Left forelimb (tissue), 1 donor: ENCODE data around the gene ACAT2.
"Not testable (repeated sequence)": the region's sequence is repeated elsewhere in the genome, so short reads cannot be mapped to it uniquely, and the experiment has no call there.

Experiments
- DNase-seq: peaks from one replicate; pipeline ENCODE4 v3.0.0-alpha.2; 2018; ENCODE audit warnings: low spot score

ACAT2 gene

DNA sequence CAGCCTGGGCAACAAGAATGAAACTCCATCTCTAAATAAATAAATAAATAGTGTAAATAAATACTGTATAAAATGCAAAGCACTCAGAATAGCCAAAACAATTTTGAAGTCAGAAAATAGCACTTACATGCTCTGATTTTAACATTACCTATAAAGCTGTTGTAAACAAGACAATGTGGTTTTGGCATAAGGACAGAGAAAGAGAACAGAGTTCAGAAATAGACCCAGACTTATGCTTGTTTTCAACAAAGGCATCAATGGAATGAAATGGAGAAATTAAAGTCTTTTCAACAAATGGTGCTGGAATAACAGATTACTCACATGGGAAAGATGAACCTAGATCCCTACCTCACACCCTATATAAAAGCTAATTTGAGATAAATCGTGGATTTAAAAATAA, 10.4 kb downstream of the ACAT2 start:
- DNase-seq = no peak

DNA sequence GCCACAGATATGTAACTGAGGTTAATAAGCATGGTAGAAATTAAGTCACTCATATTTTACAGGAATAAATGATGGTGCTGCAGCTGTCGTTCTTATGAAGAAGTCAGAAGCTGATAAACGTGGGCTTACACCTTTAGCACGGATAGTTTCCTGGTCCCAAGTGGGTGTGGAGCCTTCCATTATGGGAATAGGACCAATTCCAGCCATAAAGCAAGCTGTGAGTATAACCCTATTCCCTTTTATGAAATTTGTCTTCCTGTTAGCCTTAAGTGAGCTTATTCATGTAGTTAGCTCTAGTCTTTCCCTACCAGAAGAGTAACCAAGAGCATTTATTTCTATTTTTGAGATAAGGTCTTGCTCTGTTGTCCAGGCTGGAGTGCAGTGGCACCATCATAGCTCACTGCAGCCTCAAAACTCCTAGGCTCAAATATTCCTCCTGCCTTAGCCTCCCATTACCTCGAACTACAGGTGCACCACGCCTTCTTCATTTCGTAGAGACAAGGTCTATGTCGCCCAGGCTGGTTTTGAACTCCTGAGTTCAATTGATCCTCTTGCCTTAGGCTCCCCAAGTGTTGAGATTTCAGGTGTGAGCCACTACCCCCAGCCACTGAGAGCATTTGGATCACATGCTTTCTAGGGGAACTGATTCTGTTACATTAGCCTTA, 15.5 kb downstream of the ACAT2 start:
- DNase-seq = no peak

DNA sequence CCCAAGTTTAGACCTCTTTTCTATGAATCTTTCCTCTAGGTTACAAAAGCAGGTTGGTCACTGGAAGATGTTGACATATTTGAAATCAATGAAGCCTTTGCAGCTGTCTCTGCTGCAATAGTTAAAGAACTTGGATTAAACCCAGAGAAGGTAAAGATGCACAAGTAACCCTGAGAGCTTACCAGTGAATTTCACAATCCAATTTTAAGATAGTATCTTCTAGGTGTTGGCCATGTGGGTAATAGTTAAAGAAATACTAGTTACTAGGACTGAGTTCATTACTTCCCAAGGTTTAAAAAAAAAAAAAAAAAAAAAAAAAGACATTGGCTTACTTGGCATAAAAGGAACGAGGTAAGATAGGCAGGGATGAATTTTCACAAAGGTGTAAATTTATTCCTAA, 16.3 kb downstream of the ACAT2 start:
- no peak for DNase-seq

DNA sequence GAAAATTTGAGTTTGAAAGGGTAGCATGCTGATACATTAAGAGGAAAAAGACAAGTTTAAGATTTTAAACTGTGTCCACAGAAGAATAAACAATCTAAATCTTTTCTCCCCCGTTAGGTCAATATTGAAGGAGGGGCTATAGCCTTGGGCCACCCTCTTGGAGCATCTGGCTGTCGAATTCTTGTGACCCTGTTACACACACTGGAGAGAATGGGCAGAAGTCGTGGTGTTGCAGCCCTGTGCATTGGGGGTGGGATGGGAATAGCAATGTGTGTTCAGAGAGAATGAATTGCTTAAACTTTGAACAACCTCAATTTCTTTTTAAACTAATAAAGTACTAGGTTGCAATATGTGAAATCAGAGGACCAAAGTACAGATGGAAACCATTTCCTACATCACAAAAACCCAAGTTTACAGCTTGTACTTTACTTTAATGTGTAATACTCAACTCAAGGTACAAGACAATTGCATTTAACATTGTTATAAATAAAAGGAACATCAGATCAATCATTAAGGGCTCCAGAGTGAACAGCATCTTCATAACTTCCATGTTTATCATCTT, 16.8 kb downstream of the ACAT2 start:
- no peak for DNase-seq

DNA sequence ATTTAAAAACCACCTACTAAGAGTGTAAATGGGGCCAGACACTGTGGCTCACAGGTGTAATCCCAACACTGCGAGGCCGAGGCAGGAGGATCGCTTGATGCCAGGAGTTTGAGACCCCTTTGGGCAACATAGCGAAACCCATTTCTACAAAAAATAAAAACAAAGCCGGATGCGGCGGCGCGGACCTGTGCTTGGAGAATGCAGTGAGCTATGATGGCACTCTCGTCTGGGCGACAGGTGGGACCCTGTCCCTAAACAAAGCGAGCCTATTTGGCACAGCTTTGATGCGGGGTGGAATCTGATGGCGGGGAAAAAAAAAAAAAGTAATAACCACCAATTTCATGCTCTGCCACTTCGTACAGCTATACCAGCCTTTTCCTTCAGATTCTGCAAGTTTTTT, 26.4 kb downstream of the ACAT2 start:
- DNase-seq = no peak

DNA sequence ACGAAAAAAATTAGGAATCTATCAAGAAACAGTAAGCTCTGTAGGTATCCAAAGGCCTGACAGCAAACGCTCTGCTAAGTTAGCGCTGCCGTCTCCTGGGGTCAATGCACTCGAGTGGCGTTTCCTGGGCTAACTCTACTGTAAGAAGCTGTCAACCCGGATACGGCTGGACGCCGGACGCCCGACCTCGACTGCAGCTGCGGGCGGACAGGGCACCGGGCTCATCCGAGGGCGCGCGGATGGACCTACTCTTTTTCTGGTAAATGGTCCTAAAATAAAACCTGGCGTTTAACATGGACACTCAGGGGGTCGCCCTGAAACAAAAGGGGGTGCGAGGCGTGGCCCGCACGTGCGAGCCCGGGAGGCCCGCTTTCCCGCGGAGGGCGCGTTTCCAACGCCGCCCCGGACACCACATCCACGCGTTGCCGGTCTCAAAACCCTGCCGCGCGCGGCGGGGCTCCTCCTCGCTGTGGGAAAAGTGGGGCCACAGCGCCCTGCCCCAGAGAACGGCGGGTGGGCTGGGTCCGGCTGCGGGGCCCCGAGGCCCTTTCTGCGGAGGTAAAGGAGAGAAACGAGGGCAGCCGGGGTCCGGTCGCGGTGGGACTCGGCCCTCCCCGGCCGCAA, 27.0 kb downstream of the ACAT2 start:
- no peak for DNase-seq

DNA sequence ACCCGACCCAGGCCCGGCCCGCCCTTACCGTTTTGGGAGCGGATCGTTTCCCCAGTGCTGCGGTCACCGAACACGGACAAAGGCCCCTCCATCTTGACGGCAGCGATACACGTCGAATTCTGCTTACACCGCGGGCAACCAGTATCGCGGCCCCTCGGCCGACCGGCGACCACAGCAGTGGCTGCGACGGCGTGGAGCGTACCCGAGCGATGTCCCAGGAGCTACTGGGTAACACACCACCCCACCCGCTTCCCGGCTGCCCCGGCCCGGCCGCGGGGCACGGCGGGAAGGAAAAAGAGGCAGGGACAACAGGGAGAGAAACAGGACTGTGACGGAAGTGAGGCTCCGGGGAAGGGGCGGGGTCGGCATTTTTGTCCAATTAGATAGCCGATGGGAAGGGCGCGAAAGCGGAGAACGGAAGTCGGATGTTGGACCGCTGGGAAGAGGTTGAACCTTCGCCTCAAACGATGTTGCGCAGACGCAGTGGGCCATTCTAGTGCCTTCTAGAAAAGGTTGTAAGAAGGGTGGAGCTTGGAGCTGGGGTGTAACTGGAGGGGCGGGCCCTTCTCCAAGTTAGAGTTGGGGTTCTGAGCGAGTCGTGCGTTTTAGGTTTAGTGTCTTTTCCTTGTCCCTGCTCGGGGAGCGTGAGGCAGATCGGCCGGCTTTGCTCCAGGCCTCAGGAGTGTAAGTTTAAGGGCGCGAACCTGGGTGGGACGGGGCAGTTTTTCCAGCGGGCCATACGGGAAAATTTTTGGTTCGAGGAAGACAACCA, 27.7 kb downstream of the ACAT2 start, which contains the start of gene TCP1:
Gene TCP1, minus strand, starts transcription at position 226 of the 772 bp plus-strand sequence. Its CDS starts 134 bp downstream, at position 92.
- DNase-seq = peak; percentile 99

DNA sequence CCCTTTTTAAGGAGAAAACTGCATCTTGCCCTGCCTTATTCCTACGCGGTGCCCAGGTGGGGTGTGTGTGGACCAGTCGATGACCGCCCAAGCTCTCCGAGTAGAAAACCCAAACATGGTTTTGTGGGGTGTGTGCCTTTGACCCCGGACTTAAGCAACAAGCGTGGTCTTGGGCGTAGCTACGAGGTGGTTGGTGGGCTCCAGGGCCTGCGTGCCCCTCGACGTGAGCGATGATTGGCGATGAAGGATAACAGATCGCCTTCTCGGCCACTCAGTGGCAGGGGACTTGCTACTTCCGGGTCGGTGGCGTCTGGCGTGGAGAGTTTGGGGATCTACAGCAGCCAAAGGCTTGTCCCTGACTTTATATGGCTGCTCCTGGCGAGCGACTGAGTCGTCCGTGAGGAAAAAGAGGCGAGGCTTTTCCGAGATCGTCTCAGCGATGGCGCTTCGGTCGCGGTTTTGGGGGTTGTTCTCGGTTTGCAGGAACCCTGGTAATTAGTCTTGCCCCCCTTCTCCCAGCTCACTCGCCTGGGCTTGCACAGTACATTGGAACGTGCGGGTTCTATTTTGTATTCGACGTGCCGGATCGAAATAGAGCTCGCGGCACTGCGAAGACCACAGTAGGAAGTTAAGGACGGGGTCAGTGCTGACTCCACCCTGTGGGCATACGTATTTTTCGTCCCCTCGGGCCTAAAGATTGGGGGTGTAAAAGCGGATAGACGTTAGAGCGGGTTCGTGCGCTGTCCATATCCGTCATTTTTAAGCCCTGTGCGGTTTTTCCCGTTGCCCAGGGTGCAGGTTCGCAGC, 28.5 kb downstream of the ACAT2 start, which contains the start of gene MRPL18:
Gene MRPL18, plus strand, starts transcription at position 319 of the 807 bp plus-strand sequence. Its CDS starts 121 bp downstream, at position 440.
- peak; percentile 95 for DNase-seq

DNA sequence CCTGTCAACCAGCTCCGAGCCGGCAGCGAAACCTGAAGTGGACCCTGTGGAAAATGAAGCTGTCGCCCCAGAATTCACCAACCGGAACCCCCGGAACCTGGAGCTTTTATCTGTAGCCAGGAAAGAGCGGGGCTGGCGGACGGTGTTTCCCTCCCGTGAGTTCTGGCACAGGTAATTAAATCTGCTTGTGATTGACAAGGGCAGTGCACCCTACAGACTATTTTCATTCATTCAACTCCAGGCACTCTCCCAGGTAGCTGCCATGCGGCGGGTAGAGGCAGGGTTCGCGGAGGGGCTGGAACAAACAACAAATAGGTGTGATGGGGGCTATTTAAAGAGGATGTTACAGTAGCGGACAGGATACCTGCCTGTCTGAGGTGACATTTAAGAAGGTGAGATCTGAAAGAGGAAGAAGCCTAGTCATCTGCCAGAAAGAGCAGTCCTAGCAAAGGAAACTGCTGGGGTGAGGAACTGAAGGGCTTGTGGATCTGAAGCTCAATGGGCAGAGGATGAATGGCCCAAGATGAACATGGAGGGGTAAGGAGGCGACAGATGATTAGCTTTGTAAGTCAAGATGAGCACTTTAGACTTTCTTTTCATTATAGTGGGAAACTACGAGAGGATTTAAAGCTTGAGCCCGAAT, 29.2 kb downstream of the ACAT2 start:
- DNase-seq = no peak

DNA sequence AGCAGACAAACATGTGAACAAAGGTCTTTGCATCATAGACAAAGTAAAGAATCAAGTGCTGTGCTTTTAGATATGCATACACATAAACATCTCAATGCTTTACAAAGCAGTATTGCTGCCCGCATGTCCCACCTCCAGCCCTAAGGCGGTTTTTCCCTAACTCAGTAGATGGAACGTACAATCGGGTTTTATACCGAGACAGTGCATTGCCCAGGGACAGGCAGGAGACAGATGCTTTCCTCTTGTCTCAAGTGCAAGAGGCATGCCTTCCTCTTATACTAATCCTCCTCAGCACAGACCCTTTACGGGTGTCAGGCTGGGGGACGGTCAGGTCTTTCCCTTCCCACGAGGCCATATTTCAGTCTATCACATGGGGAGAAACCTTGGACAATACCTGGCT, 33.1 kb downstream of the ACAT2 start:
- not testable (repeated sequence) for DNase-seq

DNA sequence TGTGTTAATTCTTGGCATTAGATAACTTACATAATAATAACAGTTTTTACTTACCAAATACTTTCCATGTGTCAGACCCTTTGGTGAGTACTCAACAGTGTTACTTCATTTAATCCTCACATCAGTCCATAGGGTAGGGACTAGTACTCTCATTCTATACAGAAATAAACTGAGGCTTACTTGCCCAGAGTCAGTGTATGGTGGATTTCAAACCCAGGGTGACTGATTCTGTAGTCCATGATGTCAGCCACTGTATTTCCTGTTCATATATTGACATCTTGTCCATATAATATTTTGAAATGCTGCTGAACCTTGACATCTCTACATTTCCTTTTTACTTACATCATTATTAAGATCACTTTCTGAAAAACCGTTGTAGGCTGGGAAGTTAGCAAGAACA, 35.7 kb downstream of the ACAT2 start:
- DNase-seq = no peak

DNA sequence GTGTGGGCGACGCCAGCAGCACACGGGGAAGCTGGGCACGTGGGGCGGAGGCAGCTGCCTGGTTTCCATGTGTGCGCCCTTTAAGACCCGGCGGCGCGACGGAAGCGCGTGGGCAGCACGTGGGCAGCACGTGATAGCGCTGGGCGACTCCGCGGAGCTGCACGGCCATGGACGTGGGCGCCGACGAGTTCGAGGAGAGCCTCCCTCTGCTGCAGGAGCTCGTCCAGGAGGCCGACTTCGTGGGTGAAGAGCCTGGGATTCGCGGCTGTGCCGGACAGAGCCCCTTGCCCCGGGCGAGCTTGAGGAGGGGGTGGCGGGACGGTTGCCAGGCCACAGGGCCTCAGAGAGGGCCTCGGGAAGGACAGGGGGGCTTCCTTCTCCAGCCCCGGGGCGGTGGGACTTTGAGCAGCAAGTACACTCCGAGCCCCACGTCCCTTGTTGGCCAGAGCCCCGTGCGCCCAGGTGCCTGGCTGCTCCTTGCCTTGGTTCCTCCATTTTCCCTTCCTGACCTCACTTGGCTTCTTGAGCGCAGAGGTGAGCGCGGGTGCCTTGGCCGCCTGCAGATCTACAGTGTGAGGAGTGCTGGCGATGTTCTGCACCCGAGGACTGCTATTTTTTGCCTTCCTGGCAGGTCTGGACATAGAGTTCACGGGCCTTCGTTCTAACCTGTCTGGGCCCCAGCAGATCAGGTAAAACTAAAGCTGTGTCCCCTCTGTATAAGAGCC, 38.5 kb downstream of the ACAT2 start, which contains the start of gene PNLDC1:
Gene PNLDC1, plus strand, starts transcription at position 136 of the 725 bp plus-strand sequence. Its CDS starts 32 bp downstream, at position 168.
- DNase-seq = no peak

DNA sequence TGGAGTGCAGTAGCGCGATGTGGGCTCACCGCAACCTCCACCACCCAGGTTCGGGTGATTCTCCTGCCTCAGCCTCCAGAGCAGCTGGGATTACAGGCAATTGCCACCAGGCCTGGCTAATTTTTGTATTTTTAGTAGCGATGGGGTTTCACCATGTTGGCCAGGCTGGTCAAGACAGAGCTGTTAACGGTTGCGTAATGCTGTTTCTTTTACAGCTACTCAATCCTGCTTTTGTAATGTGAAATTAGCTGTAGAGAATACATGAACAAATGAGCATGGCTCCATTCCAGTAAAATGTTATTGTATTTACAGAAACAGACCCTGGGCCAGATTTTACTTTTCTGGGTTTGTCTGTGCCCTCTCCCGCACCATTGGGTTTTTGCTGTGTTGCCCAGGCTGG, 40.1 kb downstream of the ACAT2 start:
- DNase-seq = no peak

DNA sequence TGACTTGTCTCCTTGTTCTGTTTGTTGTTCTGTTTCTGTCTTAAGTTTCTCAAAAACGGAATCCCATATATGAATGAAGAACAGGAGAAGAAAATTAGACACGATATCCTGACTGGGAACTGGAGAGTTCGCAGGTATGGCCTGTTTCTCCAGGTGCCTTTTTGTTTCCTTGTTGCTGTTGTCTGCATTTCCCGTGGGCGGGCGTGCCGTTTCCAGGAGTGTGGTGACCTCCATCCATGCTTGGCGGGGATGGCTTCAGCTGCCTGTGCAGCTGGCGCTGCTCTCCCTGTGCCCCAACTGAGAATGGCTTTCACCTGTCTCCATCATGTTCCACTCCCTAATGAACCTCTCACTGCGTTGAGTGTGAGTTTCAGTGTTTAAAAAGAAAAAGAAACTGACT, 42.7 kb downstream of the ACAT2 start:
- no peak for DNase-seq

DNA sequence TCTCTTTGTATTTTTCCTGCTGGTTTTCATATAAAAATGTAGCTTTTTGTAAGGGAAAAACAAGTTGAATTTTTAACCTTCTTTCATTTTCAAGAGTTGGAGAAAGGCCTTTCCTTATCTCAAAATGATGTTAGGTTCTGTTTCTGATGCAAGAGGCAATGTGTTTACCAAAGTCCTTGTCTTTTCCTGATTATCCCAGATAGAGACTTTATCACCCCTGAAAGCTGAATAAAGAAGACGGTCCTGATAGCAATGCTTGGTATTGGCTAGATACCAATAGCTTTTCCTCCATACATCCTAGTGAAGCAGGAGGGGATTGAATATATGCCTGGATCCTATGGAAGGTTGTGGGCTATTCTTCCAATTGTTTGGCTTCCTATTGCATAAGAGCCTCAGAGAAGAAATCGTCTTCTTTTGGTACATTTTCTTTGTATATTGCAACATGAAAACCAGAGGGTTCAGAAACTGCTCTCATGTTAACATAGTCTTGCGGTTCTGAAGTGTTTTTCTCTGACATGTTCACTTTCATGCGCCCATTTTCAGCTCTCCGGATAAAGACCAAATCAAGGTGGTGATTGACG, 43.7 kb downstream of the ACAT2 start:
- DNase-seq = no peak

DNA sequence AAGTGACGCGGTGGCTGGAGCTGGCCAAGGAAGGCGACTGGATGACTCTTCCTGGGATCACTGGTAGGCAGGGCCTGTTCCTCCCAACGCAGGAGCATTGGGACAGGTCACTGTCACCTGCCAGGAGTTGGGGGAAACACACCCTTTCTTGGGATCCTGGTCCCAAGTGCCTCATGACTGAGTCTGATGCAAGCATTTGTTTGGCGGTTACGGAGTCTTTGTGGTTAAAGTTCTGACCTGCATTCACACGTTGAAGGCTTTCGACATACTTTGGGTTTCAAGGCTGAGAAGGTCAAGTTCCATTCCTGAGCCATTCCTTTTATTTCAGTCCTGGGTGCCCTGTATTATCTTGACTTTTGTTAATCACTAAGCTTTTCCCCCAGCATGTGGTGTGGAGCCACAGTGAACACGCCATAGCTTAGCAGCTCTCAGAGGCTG, 44.2 kb downstream of the ACAT2 start:
- DNase-seq = no peak

DNA sequence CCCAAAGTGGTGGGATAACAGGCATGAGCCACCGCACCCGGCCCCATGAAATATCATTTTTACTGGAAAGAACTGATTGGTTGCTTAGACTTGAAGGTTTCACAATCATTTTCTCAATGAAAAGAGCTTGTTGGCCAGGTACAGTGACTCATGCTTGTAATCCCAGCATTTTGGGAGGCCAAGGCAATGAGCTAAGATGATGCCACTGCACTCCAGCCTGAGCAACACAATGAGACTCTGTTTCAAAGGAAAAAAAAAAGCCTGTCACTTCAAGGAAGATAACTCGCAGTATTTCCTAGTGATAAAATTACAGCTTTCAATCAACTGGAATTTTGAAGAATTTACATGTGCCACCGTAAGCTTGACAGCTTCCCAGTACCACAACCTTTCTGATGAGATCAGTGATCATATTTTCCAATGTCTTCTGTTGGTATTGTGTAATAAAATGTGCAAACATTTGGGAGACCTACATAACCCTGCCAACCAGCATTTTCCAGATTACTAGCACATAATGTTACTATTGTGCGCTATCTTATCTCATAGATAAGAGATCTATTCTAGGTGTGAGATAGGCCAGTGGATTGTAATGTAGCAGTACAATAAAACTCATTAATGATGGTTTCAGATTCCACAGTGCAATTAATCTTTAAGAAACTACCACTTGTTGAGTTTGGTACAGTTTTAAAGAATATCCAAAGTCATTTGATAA, 45.5 kb downstream of the ACAT2 start:
- DNase-seq = no peak

DNA sequence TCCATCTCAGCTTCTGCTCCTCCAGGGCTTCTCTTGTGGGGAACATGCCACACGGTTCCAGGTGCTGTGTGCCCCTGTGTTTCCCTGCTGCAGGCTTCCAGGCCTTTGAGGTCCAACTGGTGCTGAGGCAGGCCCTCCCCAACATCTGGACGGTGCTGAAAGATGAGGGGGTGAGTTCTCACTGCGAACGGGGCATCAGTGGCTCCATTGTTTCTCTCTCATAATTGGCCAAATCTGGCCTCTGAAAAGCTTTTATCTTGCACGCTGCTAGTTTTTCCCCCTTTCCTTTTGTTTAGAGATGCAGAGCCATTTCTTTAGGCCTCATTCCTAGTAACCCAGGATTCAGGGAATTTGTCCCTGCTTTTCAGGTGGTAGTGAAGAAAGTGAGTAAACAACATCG, 46.8 kb downstream of the ACAT2 start:
- no peak for DNase-seq

DNA sequence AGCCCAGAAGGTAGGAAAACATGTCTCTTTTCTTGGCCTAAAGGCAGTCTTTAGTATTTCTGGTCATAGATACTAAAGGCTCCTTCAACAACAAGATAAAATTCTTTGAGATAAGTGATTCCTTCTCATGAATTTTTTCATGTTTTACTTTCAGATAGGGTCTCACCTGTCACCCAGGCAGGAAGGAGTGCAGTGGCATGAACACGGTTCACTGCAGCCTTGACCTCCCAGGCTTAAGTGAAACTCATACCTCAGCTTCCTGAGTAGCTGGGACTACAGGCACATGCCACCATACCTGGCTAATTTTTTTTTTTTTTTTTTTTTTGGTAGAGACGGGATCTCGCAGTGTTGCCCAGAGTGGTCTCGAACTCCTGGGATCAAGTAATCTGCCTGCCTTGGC, 47.3 kb downstream of the ACAT2 start:
- no peak for DNase-seq
